ENCODE data around the gene TMEM259. TPM values are rescaled to one million over a fixed set of nuclear protein-coding genes. Genes with fewer than 3 reads are reported as not detected.

Gene TMEM259
- total and polyA plus RNA-seq, 2 of the 13 experiments (the other 11 are each of a cell fraction or from before 2014, with no cell fraction given) = 64.7 to 164 TPM

- no peak for TF ChIP-seq SNAPC5 (CRISPR knock-in tag; IDR thresholded peaks at IDR 0.05; ENCODE audit: borderline replicate concordance)
- no peak for TF ChIP-seq RBAK (CRISPR knock-in tag; IDR thresholded peaks at IDR 0.05)
- TF ChIP-seq TMF1 (CRISPR knock-in tag; IDR thresholded peaks at IDR 0.05; ENCODE audit: low read depth) = peak; percentile 76; the same call in 1 of the 2 replicates
- no peak for TF ChIP-seq ZNF281 (CRISPR knock-in tag; IDR thresholded peaks at IDR 0.05; ENCODE audit: borderline replicate concordance)
- TF ChIP-seq HHEX (CRISPR knock-in tag; IDR thresholded peaks at IDR 0.05) = no peak
- no peak for TF ChIP-seq ZNF33B (CRISPR knock-in tag; IDR thresholded peaks at IDR 0.05)
- TF ChIP-seq ZNF704 (CRISPR knock-in tag; IDR thresholded peaks at IDR 0.05; ENCODE audit: borderline replicate concordance) = no peak
- TF ChIP-seq WIZ (CRISPR knock-in tag; IDR thresholded peaks at IDR 0.05) = no peak
- TF ChIP-seq ZNF18 (CRISPR knock-in tag; IDR thresholded peaks at IDR 0.05; ENCODE audit: insufficient replicate concordance) = no peak
- 0 out of 2 replicates have a peak, but pooled peaks have one; percentile 10 for TF ChIP-seq YEATS2 (CRISPR knock-in tag; IDR thresholded peaks at IDR 0.05; ENCODE audit: borderline replicate concordance)
- TF ChIP-seq CBX2 (IDR thresholded peaks at IDR 0.05; ENCODE audit: low read depth, low read length) = no peak
- TF ChIP-seq CBX2 (CRISPR knock-in tag; IDR thresholded peaks at IDR 0.05; ENCODE audit: low read depth) = no peak
- no peak for TF ChIP-seq TIGD3 (CRISPR knock-in tag; IDR thresholded peaks at IDR 0.05; ENCODE audit: borderline replicate concordance)
- no peak for TF ChIP-seq KDM1A (CRISPR knock-in tag; IDR thresholded peaks at IDR 0.05)
- TF ChIP-seq ZNF280B (CRISPR knock-in tag; IDR thresholded peaks at IDR 0.05; ENCODE audit: borderline replicate concordance) = no peak
- TF ChIP-seq ZNF331 (CRISPR knock-in tag; IDR thresholded peaks at IDR 0.05) = no peak
- TF ChIP-seq BRD4 (CRISPR knock-in tag; IDR thresholded peaks at IDR 0.05) = no peak
- no peak for TF ChIP-seq AGO2 (optimal IDR thresholded peaks at IDR 0.05; ENCODE audit: low read depth, low read length)
- 0 out of 2 replicates have a peak, but pooled peaks have one; percentile 92 for TF ChIP-seq ZNF235 (CRISPR knock-in tag; IDR thresholded peaks at IDR 0.05; ENCODE audit: borderline replicate concordance)
Observed at GRCh38 chr19:1025960-1026782, 5.2 kb upstream of the TMEM259 start, which contains the start of gene CNN2 (continued).

Measured in HepG2 (cell line).